GM10248 (cell line): ENCODE results near the gene TSPAN18.

ENCODE experiments used
- CTCF ChIA-PET: fragments of 300-600 bp; sonication (Branson Sonifier 250); formaldehyde crosslinking; extraction: SDS; loops from one replicate; lab custom pipeline; 2021; ENCODE audit warnings: antibody characterized with exemption; lab: Yijun Ruan, JAX
- POLR2A ChIA-PET: fragments of 350-650 bp; sonication (Branson Sonifier 250); formaldehyde crosslinking; extraction: SDS; loops from one replicate; lab custom pipeline; 2020; ENCODE audit warnings: antibody characterized with exemption; lab: Yijun Ruan, JAX
- DNase-seq: peaks from one replicate; pipeline ENCODE4 v3.0.0; 2012; ENCODE audit errors: extremely low spot score
- TF ChIP-seq, protein P1 (sequence below): IDR thresholded peaks from 2 replicates; pipeline ENCODE4 v1.5.1; 2012; ENCODE audit warnings: mild to moderate bottlenecking, low read depth; ENCODE audit errors: extremely low read depth, missing control alignments, control extremely low read depth

The TSPAN18 gene

DNA sequence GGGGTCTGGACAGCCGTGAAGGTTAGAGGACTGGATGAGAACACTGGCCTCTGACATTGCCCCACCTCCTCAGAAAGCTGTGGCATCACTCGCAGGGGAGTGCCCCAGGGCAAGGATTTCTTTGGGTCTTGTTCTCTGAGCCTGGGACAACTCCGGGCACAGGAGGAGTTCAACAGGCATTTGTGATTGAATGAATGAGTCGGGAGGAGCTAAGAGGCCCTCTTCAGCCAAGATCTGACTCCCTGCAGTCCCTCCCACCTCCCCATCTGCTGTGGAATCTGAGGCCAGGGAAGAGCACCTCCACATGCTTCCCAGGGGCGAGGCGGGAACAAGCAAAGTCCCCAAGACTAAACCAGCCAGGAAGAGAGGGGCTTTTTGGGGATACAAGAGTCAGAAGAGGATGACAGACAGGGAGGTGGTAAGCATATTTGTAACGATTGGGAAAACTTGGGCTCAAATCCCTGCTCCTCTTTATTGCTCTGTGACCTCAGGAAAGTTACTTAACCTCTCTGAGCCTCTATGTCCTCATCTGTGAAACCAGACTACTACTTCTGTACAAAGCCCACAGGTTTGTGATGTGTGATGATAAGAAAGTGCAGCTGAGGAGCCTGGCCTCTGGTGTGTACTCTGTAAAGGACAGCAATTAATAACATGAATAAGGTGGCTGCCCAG is 217.6 kb downstream of the TSPAN18 start:
- ChIA-PET CTCF (interaction anchor here (1.5 to 24.4 kb wide), 4 partner anchors 7 to 158 kb away, joined by 3 to 899 read pairs (median 31); no protein-coding TSS in a partner anchor), POLR2A (no interaction called here)
- no peak for DNase-seq
- TF ChIP-seq, protein P1, sequence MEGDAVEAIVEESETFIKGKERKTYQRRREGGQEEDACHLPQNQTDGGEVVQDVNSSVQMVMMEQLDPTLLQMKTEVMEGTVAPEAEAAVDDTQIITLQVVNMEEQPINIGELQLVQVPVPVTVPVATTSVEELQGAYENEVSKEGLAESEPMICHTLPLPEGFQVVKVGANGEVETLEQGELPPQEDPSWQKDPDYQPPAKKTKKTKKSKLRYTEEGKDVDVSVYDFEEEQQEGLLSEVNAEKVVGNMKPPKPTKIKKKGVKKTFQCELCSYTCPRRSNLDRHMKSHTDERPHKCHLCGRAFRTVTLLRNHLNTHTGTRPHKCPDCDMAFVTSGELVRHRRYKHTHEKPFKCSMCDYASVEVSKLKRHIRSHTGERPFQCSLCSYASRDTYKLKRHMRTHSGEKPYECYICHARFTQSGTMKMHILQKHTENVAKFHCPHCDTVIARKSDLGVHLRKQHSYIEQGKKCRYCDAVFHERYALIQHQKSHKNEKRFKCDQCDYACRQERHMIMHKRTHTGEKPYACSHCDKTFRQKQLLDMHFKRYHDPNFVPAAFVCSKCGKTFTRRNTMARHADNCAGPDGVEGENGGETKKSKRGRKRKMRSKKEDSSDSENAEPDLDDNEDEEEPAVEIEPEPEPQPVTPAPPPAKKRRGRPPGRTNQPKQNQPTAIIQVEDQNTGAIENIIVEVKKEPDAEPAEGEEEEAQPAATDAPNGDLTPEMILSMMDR = no peak

DNA sequence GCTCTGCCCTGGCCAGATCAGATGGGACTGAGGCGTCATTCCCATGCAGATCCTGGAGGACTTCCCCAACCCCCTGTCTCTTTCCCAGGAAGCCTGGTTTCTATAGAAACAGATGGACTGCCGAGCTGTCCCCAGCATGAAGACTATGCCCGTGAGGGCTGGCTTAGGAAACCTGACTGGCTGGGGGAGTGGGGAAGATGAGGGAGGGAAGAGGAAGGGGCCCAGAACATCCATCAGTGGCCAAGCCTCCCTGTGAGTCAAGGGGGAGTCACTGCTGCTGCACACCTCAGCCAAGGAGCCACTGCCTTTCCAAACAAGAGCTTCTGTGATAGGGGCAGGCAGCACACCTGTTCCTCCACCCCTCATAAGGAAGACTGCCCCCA is 218.1 kb downstream of the TSPAN18 start:
- CTCF ChIA-PET = interaction anchor here (1.5 to 24.4 kb wide), 5 partner anchors 8 to 157 kb away, joined by 3 to 899 read pairs (median 11); no protein-coding TSS in a partner anchor
- POLR2A ChIA-PET = no interaction called here
- TF ChIP-seq, protein P1 = no peak
- no peak for DNase-seq

DNA sequence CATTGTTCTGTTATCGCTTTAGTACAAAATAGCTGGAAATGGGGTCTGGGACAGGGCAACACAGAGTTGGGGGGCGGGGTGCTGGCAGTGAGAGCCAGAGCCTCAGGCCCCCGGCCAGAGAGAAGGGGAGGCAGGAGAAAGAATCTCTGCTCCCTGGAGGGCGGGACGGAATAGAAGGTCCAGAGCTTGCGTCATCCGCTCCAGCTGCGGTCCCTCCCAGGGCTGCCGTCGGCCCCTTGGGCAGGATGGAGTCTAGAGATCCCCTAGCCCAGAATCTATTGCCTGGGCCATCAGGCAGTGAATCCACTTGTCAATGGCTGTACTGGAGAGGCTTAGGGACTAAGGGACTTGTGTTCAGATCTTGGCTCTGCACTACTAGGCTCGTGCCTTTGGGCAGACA is 218.9 kb downstream of the TSPAN18 start:
- TF ChIP-seq, protein P1 = no peak
- ChIA-PET CTCF (interaction anchor here (1.5 to 24.4 kb wide), 5 partner anchors 9 to 156 kb away, joined by 3 to 899 read pairs (median 11); no protein-coding TSS in a partner anchor), POLR2A (no interaction called here)
- DNase-seq = no peak

GRCh38 chr11:44946263-44946662 is 219.5 kb downstream of the TSPAN18 start:
- TF ChIP-seq, protein P1 = no peak
- ChIA-PET CTCF (interaction anchor here (1.9 to 24.4 kb wide), 4 partner anchors 9 to 156 kb away, joined by 5 to 899 read pairs (median 31); no protein-coding TSS in a partner anchor), POLR2A (no interaction called here)
- no peak for DNase-seq

DNA sequence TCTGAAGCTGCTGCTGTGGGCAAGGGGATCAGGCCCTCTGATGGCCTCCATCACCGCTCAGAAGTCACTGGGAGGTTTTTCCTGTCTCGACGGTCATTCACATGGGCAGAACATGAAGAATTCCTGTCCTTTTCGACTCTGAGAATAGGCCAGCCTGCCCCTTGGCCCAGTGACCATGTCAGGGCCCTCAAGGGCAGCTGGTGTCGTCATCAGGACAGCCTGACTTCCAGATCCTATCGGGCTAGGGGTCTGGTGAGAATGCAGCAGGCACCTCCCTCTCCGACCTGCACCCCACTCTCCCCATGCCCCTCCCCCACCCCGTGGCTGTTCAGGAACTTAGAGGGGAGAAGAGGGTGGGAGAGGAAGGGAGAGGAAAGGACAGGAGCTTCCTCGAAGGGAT is 220.4 kb downstream of the TSPAN18 start:
- TF ChIP-seq, protein P1 = no peak
- ChIA-PET CTCF (interaction anchor here (3.0 to 24.4 kb wide), 3 partner anchors 10 to 155 kb away, joined by 11 to 899 read pairs (median 51); no protein-coding TSS in a partner anchor), POLR2A (no interaction called here)
- DNase-seq = no peak

- ChIA-PET POLR2A (no interaction called here), CTCF (interaction anchor here (1.5 to 24.4 kb wide), 4 partner anchors 11 to 154 kb away, joined by 4 to 899 read pairs (median 28); no protein-coding TSS in a partner anchor)
- TF ChIP-seq, protein P1 = no peak
- DNase-seq = no peak
These were observed 221.4 kb downstream of the TSPAN18 start for GRCh38 chr11:44948155-44948554.
